Esophagus (tissue), 2 donors: Measurements from ENCODE around the gene GEMIN7. TPM values are rescaled to one million over a fixed set of nuclear protein-coding genes. Genes with fewer than 3 reads are reported as not detected.

ENCODE experiments used
- H3K27ac ChIP-seq, 2 donors: one replicate each; pipeline ENCODE4 v1.5.1; 2013; ENCODE audit warnings: low read depth in 2 of 2, mild to moderate bottlenecking in 2 of 2, inconsistent platforms in 1 of 2, low read length in 1 of 2, moderate library complexity in 1 of 2
- H3K27me3 ChIP-seq, 2 donors: one replicate each; pipeline ENCODE4 v1.6.1; 2013; ENCODE audit warnings: low read length in 2 of 2, control low read depth in 1 of 2, mild to moderate bottlenecking in 1 of 2; ENCODE audit not compliant: insufficient read depth in 2 of 2, control insufficient read depth in 1 of 2
- H3K36me3 ChIP-seq, 2 donors: one replicate each; pipeline ENCODE4 v1.6.1; 2013; ENCODE audit warnings: low read length in 1 of 2; ENCODE audit not compliant: control insufficient read depth in 2 of 2, insufficient read depth in 2 of 2
- H3K4me1 ChIP-seq, 2 donors: one replicate each; pipeline ENCODE4 v1.6.1; 2013; ENCODE audit warnings: low read length in 1 of 2; ENCODE audit not compliant: control insufficient read depth in 2 of 2, insufficient read depth in 2 of 2
- H3K4me3 ChIP-seq, 2 donors: one replicate each; pipeline ENCODE4 v1.5.1; 2013; ENCODE audit warnings: low read length in 2 of 2, mild to moderate bottlenecking in 2 of 2, low read depth in 1 of 2, moderate library complexity in 1 of 2
- H3K9me3 ChIP-seq, 2 donors: one replicate each; pipeline ENCODE4 v1.6.1; 2013; ENCODE audit warnings: mild to moderate bottlenecking in 2 of 2, low read depth in 1 of 2, low read length in 1 of 2, moderate library complexity in 1 of 2; ENCODE audit not compliant: control insufficient read depth in 2 of 2, insufficient read depth in 1 of 2
- WGBS, 2 donors: extraction: QIAGEN DNeasy Blood & Tissue Kit; methylation state at CpG; one replicate each; pipeline ENCODE4 v1.1.7; 2013; 5-methylcytosine and 5-hydroxymethylcytosine counted together
- polyA plus RNA-seq, 2 donors: library from polyadenylated mRNA; stranded (reverse); fragments of 200-250 nt; gene quantifications; one replicate each; pipeline ENCODE4 v1.2.3, GENCODE V29; 2013
- donor health status: healthy with polysubstance abuse.
- donor health status: Bipolar disorder and iron deficiency.

The GEMIN7 gene
- polyA plus RNA-seq, 2 donors, result 20.7 to 21.3 TPM

DNA sequence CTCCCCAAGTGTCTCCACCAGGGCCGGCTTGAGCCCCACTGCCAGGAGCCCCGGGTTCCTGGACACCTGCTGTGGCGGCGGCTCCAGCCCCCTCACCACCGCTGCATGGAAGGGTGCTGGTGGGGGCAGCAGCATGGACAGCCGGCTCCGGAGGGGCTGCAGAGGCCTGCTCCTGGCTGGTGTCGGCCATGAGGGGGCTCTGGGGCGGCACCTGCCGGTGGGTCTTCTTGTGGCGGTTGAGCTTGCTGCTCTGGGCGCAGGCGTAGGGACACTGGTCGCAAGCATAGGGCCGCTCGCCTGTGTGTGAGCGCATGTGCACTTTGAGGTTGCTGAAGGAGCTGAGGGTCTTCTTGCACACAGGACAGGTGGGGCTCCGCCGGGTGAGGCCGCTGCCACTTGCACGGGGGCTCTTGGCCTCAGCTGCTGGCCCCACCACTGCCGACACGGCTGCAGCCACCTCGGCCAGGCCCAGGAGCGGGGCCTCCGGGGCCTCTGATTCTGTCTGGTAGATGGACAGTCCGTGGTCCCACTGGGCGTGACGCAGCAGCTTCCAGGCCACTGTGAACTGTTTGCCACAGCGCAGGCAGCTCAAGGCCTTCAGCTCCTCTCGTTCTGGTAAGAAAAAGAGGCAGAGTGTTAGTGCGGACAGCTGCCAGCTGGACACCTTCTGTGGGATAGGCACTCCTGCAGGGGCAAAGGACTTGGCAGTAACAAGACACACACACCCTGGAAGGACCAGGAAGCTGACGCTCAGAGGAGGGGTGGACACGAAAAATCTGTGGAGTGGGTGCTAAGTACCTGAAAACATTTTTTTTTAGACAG lies 6.9 kb upstream of the GEMIN7 start:
- Histone ChIP-seq H3K9me3 (no peaks in the 10 kb centered on the region), H3K27me3 (no peaks in the 10 kb centered on the region), H3K4me1 (peaks cover 0 to 43% of the 10 kb centered on the region in 2 donors), H3K4me3 (no peak overlapping the region), H3K27ac (peak overlapping the region; percentile 74 to 76), H3K36me3 (peaks cover 0 to 42% of the 10 kb centered on the region in 2 donors)
- 60 to 69% methylated on average over 34 of the region's 34 CpGs for WGBS, 2 donors

DNA sequence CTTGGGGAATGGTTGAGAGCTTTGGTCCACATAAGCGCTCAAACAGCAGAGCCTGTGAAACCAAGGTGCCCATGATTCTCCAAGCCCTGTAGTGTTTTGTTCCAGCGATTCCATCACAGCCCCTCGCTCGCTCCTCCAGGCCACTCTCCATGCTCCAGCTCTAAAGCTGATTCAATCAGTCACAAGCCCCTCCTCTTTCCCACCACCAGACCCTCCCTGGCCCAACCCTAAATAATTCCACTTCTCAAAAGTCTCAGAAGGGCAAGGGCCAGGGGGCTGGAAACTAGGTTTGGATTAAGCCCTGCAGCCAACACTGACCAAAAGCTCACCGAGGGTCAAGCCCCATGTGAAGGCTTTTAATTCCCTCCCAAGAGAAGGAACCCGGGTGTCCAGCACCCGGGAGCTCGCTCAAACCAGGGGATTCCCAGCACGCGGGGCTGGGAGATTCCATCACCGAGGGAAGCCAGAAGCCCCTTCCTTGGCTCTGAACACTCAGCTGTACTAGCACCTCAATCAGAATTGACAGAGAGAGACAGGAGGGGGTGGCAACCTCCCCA lies 4.2 kb upstream of the GEMIN7 start:
- H3K9me3 ChIP-seq, result no peaks in the 10 kb centered on the region
- H3K36me3 ChIP-seq, result peaks cover 0 to 23% of the 10 kb centered on the region in 2 donors
- peaks cover 0 to 38% of the 10 kb centered on the region in 2 donors for H3K4me1 ChIP-seq
- WGBS, 2 donors, result 47 to 53% methylated on average over 11 of the region's 11 CpGs
- peak overlapping the region; percentile 44 to 64 for H3K4me3 ChIP-seq
- no peaks in the 10 kb centered on the region for H3K27me3 ChIP-seq
- H3K27ac ChIP-seq, result peak overlapping the region; percentile 85 to 87

DNA sequence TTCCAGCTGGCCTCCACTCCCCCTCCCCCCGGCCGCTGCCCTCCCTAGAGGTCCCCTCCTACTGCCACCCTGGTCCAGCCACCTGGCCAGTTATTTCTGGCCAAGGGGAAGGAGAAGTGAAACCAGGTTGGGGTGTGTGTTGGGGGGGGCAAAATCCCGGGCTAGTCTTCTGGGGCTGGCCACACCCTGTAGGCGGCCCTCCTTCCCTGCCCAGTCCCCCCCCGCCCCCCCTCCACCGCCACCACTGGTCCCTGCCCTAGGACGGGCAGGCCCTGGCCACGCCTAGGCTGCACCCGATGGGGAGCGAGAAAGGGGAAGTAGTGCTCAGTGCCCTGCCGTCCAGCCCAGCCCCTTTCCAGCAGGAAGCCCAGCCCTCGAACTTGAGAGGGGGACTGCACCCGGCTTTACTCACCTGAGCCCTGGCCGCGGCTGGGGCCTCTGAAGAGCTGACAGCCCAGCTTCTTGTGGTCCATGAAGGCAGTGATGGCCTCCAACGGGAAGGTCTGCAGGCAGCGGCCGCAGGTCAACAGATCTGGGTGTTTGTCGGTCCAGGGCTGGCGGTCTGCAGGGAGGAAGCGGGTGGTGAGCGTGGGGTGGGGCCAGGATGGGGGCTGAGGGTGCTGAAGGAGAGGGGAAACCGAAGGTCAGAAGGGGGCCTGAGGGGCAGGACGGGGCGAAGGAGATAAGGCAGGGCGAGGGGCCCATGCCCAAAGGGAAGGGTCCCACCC lies 3.6 kb upstream of the GEMIN7 start:
- no peaks in the 10 kb centered on the region for H3K9me3 ChIP-seq
- H3K4me1 ChIP-seq, result peaks cover 0 to 38% of the 10 kb centered on the region in 2 donors
- no peaks in the 10 kb centered on the region for H3K27me3 ChIP-seq
- peak overlapping the region; percentile 85 to 87 for H3K27ac ChIP-seq
- peak overlapping the region; percentile 64 to 79 for H3K4me3 ChIP-seq
- H3K36me3 ChIP-seq, result peaks cover 0 to 17% of the 10 kb centered on the region in 2 donors
- WGBS, 2 donors, result 7 to 8% methylated on average over 23 to 25 of the region's 26 CpGs

DNA sequence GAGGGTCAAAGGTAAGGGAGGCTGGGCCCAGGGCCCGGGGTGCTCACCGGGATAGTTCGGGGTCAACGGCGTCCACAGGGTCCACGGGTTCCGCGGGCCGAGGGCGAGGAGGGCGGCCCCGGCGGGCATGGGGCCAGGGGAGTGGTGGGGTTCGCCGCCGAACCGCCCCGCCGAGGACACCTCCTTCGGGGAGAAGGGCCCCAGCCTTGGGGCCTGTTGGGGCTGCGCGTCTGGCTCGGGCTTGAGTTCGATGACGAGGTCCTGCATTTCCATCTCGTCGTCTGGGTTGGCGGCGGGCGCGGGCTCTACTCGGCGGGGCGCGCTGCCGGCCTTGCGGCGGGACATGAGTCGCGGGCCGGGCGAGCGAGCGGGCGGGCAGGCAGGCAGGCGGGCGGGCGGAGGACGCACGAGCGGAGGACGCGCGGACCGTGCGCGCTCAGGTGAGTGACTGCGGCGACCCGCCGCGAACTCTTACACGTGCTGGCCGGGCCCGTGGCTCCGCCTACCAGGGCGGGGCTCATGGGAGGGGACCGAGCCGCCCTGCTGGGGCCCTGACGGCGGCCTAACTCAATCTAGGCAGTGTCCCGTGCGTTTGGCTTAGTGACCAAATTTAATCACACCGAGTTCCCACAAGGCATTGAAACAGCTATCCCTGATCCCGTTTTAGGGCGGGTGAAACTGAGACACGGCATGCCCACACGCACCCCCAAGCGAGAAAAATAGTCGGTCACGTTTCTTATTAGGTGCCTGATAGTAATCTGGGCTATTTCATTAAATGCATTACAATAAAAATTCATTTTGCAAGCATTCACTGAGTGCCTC lies 2.8 kb upstream of the GEMIN7 start, which contains the start of gene ZNF296:
Gene ZNF296 (minus strand): TSS at position 450 of the 822 bp plus-strand sequence. CDS start 105 bp downstream, at position 345.
- 2% methylated on average over 67 to 81 of the region's 81 CpGs for WGBS, 2 donors
- Histone ChIP-seq H3K27ac (peak within 1 kb of the TSS; percentile 85 to 87), H3K27me3 (no peaks in the 10 kb centered on the region), H3K4me3 (peak within 1 kb of the TSS; percentile 64 to 79), H3K36me3 (peaks cover 0 to 10% of the 10 kb centered on the region in 2 donors), H3K4me1 (peaks cover 0 to 31% of the 10 kb centered on the region in 2 donors), H3K9me3 (no peaks in the 10 kb centered on the region)

DNA sequence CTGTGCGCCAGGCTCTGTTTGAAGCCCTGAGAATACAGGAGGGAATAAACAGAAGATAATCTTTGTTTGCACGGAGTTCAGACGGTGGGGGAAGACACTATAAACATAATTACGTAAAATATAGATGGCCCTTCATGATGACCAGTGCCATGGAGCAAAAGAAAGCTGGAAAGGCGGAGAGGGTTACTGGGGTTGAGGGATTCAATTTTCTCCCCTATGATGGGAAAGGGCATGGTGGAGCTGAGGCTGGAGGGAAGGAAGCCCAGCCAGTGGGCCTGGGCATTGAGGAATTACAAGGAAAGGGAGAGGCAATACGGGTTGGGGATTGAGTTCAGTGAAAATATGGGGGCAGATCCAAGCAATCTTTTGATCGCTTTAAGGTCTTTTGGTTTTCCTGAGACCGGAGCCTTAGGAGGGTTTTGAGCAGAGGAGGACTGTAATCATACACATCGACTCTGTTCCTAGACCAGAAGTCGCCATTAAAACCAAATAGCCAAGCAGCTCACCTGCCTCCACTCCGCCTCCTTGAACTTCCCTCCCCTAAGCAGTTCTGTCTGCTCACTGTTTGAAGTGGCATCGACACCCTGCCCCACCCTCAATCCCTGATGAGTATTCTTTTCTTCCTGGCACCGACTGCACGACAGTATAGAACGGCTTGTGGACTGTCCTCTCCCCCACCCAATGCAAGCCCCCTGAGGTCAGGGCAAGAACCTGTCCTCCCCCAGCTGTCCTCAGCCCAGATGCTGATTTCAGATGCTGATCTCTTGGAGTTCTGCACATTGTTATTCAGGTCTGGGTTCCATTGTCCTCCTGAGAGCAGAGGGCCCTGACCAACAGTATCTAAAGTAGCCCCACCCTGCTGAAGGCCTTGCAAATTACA lies 2.0 kb upstream of the GEMIN7 start:
- Histone ChIP-seq H3K9me3 (no peaks in the 10 kb centered on the region), H3K27me3 (no peaks in the 10 kb centered on the region), H3K36me3 (peaks cover 0 to 2% of the 10 kb centered on the region in 2 donors), H3K4me1 (peaks cover 0 to 25% of the 10 kb centered on the region in 2 donors), H3K27ac (peak overlapping the region; percentile 85 to 87), H3K4me3 (peak overlapping the region in 1 of 2 donors; percentile 64)
- WGBS, 2 donors, result 60 to 62% methylated on average over 15 of the region's 15 CpGs

DNA sequence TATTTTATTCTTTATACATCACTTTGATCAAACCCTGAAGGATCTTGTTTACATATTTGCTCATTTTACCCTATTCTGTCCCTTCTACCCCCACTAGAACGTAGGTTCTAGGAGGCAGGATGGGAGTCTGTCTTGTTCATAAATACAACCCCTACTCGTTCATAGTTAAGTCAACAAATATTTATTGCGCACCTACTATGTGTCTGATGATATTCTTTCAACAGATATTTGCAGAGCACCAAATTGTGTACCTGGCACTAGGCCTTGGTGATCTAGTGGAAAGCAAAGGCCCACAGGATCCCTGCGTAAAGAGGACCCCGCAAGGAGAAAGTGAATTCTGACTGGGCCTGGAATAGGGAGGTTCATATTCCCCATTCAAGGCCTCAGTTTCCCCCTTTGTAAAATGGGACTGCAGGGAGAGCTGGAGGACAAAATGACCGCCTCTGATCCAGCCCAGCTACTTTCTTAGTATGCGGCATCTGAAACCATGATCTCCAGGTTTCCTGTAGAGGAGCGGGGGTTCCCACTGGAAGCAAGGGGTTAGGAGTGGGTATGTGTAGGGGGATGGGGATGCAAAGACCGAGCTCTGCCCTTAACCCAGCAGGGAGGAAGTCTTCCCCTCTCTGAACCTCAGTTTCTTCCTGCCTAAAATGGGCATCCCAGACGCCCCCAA lies 534 bp upstream of the GEMIN7 start:
- Histone ChIP-seq H3K4me3 (peak overlapping the region; percentile 81), H3K4me1 (peaks cover 0 to 20% of the 10 kb centered on the region in 2 donors), H3K27me3 (no peaks in the 10 kb centered on the region), H3K27ac (peak overlapping the region in 1 of 2 donors; percentile 90), H3K36me3 (no peaks in the 10 kb centered on the region), H3K9me3 (no peaks in the 10 kb centered on the region)
- WGBS, 2 donors, result 57% methylated on average over 10 of the region's 10 CpGs

DNA sequence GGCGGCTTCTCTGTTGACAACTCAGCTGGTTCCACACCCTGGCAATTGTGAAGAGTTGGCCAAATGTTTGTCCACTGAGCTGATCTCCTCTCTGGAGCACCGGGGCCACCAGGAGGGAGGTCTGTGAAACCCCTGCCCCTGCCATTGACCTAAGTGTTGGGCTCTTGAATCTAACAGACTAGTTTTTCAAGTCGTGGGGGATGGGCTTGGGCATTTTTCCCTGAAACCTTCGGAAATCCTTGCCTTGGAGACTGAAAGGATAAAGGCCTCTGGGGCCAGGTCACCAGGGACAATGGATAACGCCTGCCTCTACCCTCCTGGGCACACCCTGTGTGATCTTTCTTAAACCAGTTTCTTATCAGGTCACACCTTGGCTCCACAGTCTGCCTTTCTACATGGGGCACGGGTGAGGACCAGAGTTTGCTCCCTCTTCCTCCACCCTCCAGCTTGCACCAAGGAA lies 881 bp downstream of the GEMIN7 start:
- Histone ChIP-seq H3K4me1 (peaks cover 0 to 17% of the 10 kb centered on the region in 2 donors), H3K36me3 (no peaks in the 10 kb centered on the region), H3K9me3 (no peaks in the 10 kb centered on the region), H3K27me3 (no peaks in the 10 kb centered on the region), H3K27ac (peak overlapping the region in 1 of 2 donors; percentile 90), H3K4me3 (peak overlapping the region; percentile 81)
- 6 to 7% methylated on average over 6 of the region's 6 CpGs for WGBS, 2 donors

DNA sequence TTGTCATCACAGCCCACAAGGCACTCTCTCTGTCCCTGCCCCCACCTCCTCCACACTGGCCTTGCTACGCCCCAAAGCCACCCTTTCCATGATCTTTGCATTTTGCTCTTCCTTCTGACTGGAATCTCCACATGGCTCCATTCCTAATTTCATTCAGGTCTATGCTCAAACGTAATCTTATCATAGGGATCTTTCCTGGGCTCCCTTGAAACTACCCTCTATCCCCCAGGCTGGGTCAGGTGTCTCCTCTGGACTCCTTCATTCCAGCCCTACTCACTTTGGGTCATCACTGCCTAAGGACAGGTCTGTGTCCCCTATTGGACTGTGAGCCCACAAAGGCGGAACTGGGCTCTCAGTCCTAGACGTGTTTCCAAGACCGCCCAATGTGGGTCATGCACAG lies 3.1 kb downstream of the GEMIN7 start:
- no peak overlapping the region for H3K27ac ChIP-seq
- no peak overlapping the region for H3K4me3 ChIP-seq
- no peaks in the 10 kb centered on the region for H3K27me3 ChIP-seq
- no peaks in the 10 kb centered on the region for H3K9me3 ChIP-seq
- no peaks in the 10 kb centered on the region for H3K36me3 ChIP-seq
- peaks cover 0 to 13% of the 10 kb centered on the region in 2 donors for H3K4me1 ChIP-seq
- WGBS, 2 donors, result 88 to 91% methylated on average over 5 of the region's 5 CpGs
